H9 (cell line): ENCODE data around the gene GARS1. TPM values are rescaled to one million over a fixed set of nuclear protein-coding genes. Genes with fewer than 3 reads are reported as not detected.

Experiments
- DNase-seq: peaks from one replicate; pipeline ENCODE4 v3.0.0-alpha.2; 2017
- H2AFZ ChIP-seq: one replicate; pipeline ENCODE4 v1.6.1; 2013; ENCODE audit warnings: mild to moderate bottlenecking, low read length, control low read depth, moderate library complexity
- H2AK5ac ChIP-seq: 2 replicates; pipeline ENCODE4 v1.6.1; 2013; ENCODE audit warnings: low read length, control low read depth, mixed read lengths; ENCODE audit not compliant: insufficient read length
- H2BK120ac ChIP-seq: one replicate; pipeline ENCODE4 v1.6.1; 2013; ENCODE audit warnings: low read depth, mild to moderate bottlenecking, low read length, control low read depth, inconsistent platforms; ENCODE audit not compliant: poor library complexity, severe bottlenecking
- H2BK12ac ChIP-seq: 2 replicates; pipeline ENCODE4 v1.6.1; 2013; ENCODE audit warnings: low read length, control low read depth, mixed read lengths, low read depth; ENCODE audit not compliant: insufficient read length
- H2BK15ac ChIP-seq: 2 replicates; pipeline ENCODE4 v1.6.1; 2013; ENCODE audit warnings: low read depth, low read length, control low read depth
- H2BK20ac ChIP-seq: one replicate; pipeline ENCODE4 v1.6.1; 2013; ENCODE audit warnings: low read depth, mild to moderate bottlenecking, low read length, control low read depth, inconsistent platforms; ENCODE audit not compliant: poor library complexity, severe bottlenecking
- H2BK5ac ChIP-seq: 2 replicates; pipeline ENCODE4 v1.6.1; 2013; ENCODE audit warnings: low read length, control low read depth, mixed read lengths; ENCODE audit not compliant: insufficient read length
- H3K14ac ChIP-seq: 2 replicates; pipeline ENCODE4 v1.6.1; 2013; ENCODE audit warnings: low read length, control low read depth; ENCODE audit not compliant: insufficient read depth
- H3K18ac ChIP-seq: 2 replicates; pipeline ENCODE4 v1.6.1; 2013; ENCODE audit warnings: low read depth, mild to moderate bottlenecking, mixed read lengths, low read length, control low read depth; ENCODE audit not compliant: insufficient read length
- H3K23ac ChIP-seq: 2 replicates; pipeline ENCODE4 v1.6.1; 2013; ENCODE audit warnings: low read length, control low read depth, mixed read lengths, low read depth; ENCODE audit not compliant: insufficient read length
- H3K23me2 ChIP-seq: 2 replicates; pipeline ENCODE4 v1.6.1; 2013; ENCODE audit warnings: low read depth, mild to moderate bottlenecking, mixed read lengths, low read length, control low read depth; ENCODE audit not compliant: insufficient read length, poor library complexity, severe bottlenecking
- H3K27ac ChIP-seq: 2 replicates; pipeline ENCODE4 v1.5.1; 2013; ENCODE audit warnings: low read length, control low read depth, mixed read lengths, low read depth; ENCODE audit not compliant: insufficient read length
- H3K27me3 ChIP-seq: 2 replicates; pipeline ENCODE4 v1.6.1; 2013; ENCODE audit warnings: low read length, control low read depth, inconsistent platforms; ENCODE audit not compliant: insufficient read depth
- H3K4ac ChIP-seq: 2 replicates; pipeline ENCODE4 v1.6.1; 2013; ENCODE audit warnings: low read depth, mild to moderate bottlenecking, control low read depth, inconsistent platforms, low read length, moderate library complexity
- H3K4me1 ChIP-seq: 2 replicates; pipeline ENCODE4 v1.6.1; 2013; ENCODE audit warnings: low read length, control low read depth, inconsistent platforms; ENCODE audit not compliant: insufficient read depth
- H3K4me2 ChIP-seq: 2 replicates; pipeline ENCODE4 v1.6.1; 2013; ENCODE audit warnings: low read length, control low read depth, mixed read lengths; ENCODE audit not compliant: insufficient read length, insufficient read depth
- H3K56ac ChIP-seq: 2 replicates; pipeline ENCODE4 v1.6.1; 2013; ENCODE audit warnings: low read depth, mild to moderate bottlenecking, mixed read lengths, low read length, control low read depth; ENCODE audit not compliant: insufficient read length
- H3K79me1 ChIP-seq: 2 replicates; pipeline ENCODE4 v1.6.1; 2013; ENCODE audit warnings: low read depth, mild to moderate bottlenecking, moderate library complexity, low read length, control low read depth, inconsistent platforms; ENCODE audit not compliant: insufficient read depth, poor library complexity, severe bottlenecking
- H3K79me2 ChIP-seq: 2 replicates; pipeline ENCODE4 v1.6.1; 2013; ENCODE audit warnings: low read length, control low read depth, inconsistent platforms; ENCODE audit not compliant: insufficient read depth
- H3K9ac ChIP-seq: 2 replicates; pipeline ENCODE4 v1.6.1; 2013; ENCODE audit warnings: low read length, control low read depth, mixed read lengths; ENCODE audit not compliant: insufficient read length; ENCODE audit errors: extremely low read depth
- H3K9me3 ChIP-seq: one replicate; pipeline ENCODE4 v1.6.1; 2013; ENCODE audit warnings: low read depth, low read length, inconsistent platforms; ENCODE audit not compliant: control insufficient read depth
- H3T11ph ChIP-seq: one replicate; pipeline ENCODE4 v1.6.1; 2013; ENCODE audit warnings: mild to moderate bottlenecking, low read length, control low read depth, inconsistent platforms
- H4K20me1 ChIP-seq: one replicate; pipeline ENCODE4 v1.6.1; 2013; ENCODE audit not compliant: control insufficient read depth, insufficient read length, insufficient read depth
- H4K5ac ChIP-seq: 2 replicates; pipeline ENCODE4 v1.6.1; 2013; ENCODE audit warnings: low read depth, mild to moderate bottlenecking, mixed read lengths, low read length, control low read depth; ENCODE audit not compliant: insufficient read length
- H4K8ac ChIP-seq: replicated peaks from 2 replicates; pipeline ENCODE4 v1.6.1; 2013; ENCODE audit warnings: low read length, control low read depth, mixed read lengths, low read depth; ENCODE audit not compliant: insufficient read length
- H4K91ac ChIP-seq: 2 replicates; pipeline ENCODE4 v1.6.1; 2013; ENCODE audit warnings: low read depth, mild to moderate bottlenecking, moderate library complexity, mixed read lengths, low read length, control low read depth; ENCODE audit not compliant: insufficient read length
- H3K27ac Mint-ChIP-seq, 3 experiments: 2 replicates in 2 of 3; 3 replicates in 1 of 3; pipeline ENCODE4 v1.8.0; 2020 to 2021; ENCODE audit warnings: mixed read lengths in 3 of 3, mild to moderate bottlenecking in 1 of 3, moderate library complexity in 1 of 3
- H3K27me3 Mint-ChIP-seq: 2 replicates; pipeline ENCODE4 v1.8.0; 2021; ENCODE audit warnings: low read depth, mild to moderate bottlenecking, moderate library complexity, mixed read lengths
- H3K36me3 Mint-ChIP-seq, 3 experiments: 2 replicates in 2 of 3; 3 replicates in 1 of 3; pipeline ENCODE4 v1.8.0; 2020 to 2021; ENCODE audit warnings: low read depth in 3 of 3, mixed read lengths in 3 of 3; ENCODE audit not compliant: insufficient read depth in 1 of 3
- H3K4me1 Mint-ChIP-seq, 2 experiments: 2 replicates each; pipeline ENCODE4 v1.8.0; 2020; ENCODE audit warnings: mixed read lengths in 2 of 2
- H3K4me3 Mint-ChIP-seq, 2 experiments: 2 replicates in 1 of 2; 3 replicates in 1 of 2; pipeline ENCODE4 v1.8.0; 2020 to 2021; ENCODE audit warnings: mild to moderate bottlenecking in 2 of 2, mixed read lengths in 2 of 2, moderate library complexity in 1 of 2
- H3K9me3 Mint-ChIP-seq, 2 experiments: 2 replicates in 1 of 2; 3 replicates in 1 of 2; pipeline ENCODE4 v1.8.0; 2020; ENCODE audit warnings: mild to moderate bottlenecking in 2 of 2, mixed read lengths in 2 of 2, moderate library complexity in 1 of 2
- WGBS: extraction: QIAGEN DNeasy Blood & Tissue Kit; methylation state at CpG from one replicate; pipeline ENCODE4 v1.1.7; 2013; ENCODE audit warnings: missing lambda C conversion rate, low lambda C conversion rate, mixed read lengths; ENCODE audit not compliant: insufficient read length; ENCODE audit errors: extremely low coverage; 5-methylcytosine and 5-hydroxymethylcytosine counted together
- total RNA-seq: library from RNA; stranded (reverse); gene quantifications from 2 replicates; pipeline ENCODE4 v1.2.1, GENCODE V29; 2021
- TF ChIP-seq, protein P1 (sequence below): fragments of 200-600 bp; sonication (generic); conservative IDR thresholded peaks from 3 replicates; pipeline ENCODE4 v1.8.0; 2021; ENCODE audit warnings: antibody characterized with exemption, mild to moderate bottlenecking

Gene GARS1
- total RNA-seq, 1 experiment from 2014 or later, result 234 TPM

DNA sequence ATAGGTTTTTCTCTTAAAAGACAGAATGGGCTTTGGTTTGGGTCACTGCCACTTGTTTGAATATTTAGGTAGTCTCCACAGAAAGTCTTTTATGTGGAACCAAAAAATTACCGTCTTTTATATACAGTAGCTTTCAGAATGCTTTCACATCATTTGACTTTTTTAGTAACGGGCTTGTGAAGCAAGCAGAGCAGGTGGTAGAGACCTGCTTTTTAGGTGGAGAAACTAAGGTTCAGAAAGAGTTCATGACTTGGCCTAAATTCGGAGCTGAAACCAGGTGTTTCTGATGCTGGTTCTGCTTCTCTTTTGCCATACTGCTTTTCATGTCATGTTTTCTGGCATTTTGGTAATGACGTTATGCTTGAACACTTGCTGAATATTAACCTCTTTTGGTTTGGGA, 36.3 kb downstream of the GARS1 start:
- no peak overlapping the region for H4K5ac ChIP-seq
- H4K20me1 ChIP-seq, result no peaks in the 10 kb centered on the region
- H3K56ac ChIP-seq, result no peak overlapping the region
- H3K4me3 Mint-ChIP-seq, result no peak overlapping the region
- H3K9me3 Mint-ChIP-seq, result no peaks in the 10 kb centered on the region; a peak in 1 of 5 replicates
- H3K23me2 ChIP-seq, result no peaks in the 10 kb centered on the region
- no peak overlapping the region for H4K91ac ChIP-seq
- no peak overlapping the region for H3K4me2 ChIP-seq
- H3K4me1 ChIP-seq, result no peaks in the 10 kb centered on the region
- H3K4me1 Mint-ChIP-seq, result no peaks in the 10 kb centered on the region
- no peak overlapping the region for H3T11ph ChIP-seq
- H2BK15ac ChIP-seq, result no peak overlapping the region
- no peak overlapping the region for H3K9ac ChIP-seq
- TF ChIP-seq, protein P1, sequence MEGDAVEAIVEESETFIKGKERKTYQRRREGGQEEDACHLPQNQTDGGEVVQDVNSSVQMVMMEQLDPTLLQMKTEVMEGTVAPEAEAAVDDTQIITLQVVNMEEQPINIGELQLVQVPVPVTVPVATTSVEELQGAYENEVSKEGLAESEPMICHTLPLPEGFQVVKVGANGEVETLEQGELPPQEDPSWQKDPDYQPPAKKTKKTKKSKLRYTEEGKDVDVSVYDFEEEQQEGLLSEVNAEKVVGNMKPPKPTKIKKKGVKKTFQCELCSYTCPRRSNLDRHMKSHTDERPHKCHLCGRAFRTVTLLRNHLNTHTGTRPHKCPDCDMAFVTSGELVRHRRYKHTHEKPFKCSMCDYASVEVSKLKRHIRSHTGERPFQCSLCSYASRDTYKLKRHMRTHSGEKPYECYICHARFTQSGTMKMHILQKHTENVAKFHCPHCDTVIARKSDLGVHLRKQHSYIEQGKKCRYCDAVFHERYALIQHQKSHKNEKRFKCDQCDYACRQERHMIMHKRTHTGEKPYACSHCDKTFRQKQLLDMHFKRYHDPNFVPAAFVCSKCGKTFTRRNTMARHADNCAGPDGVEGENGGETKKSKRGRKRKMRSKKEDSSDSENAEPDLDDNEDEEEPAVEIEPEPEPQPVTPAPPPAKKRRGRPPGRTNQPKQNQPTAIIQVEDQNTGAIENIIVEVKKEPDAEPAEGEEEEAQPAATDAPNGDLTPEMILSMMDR, result no peak
- H2BK12ac ChIP-seq, result no peak overlapping the region
- no peak overlapping the region for H4K8ac ChIP-seq
- H3K27ac ChIP-seq, result no peak overlapping the region
- H3K9me3 ChIP-seq, result no peaks in the 10 kb centered on the region
- H3K27ac Mint-ChIP-seq, result no peak overlapping the region
- H3K79me1 ChIP-seq, result no peaks in the 10 kb centered on the region
- H3K4ac ChIP-seq, result no peak overlapping the region
- H3K23ac ChIP-seq, result no peak overlapping the region
- no peaks in the 10 kb centered on the region for H3K27me3 Mint-ChIP-seq
- H2BK20ac ChIP-seq, result no peak overlapping the region
- H3K79me2 ChIP-seq, result no peaks in the 10 kb centered on the region
- peaks cover 65 to 98% (median 80%) of the 10 kb centered on the region in 3 experiments for H3K36me3 Mint-ChIP-seq
- WGBS, result no CpG with 5 or more reads among the region's 4 CpGs
- H2BK120ac ChIP-seq, result no peak overlapping the region
- no peak overlapping the region for H2AK5ac ChIP-seq
- H3K14ac ChIP-seq, result no peak overlapping the region
- H2BK5ac ChIP-seq, result no peak overlapping the region
- H3K27me3 ChIP-seq, result no peaks in the 10 kb centered on the region
- no peak overlapping the region for H2AFZ ChIP-seq
- no peak overlapping the region for H3K18ac ChIP-seq
- DNase-seq, result no peak
